Adipose tissue (tissue), 3 donors: ENCODE measurements around the gene IL1RAPL1. TPM values are rescaled to one million over a fixed set of nuclear protein-coding genes. Genes with fewer than 3 reads are reported as not detected.
"Not testable (repeated sequence)": the region's sequence is repeated elsewhere in the genome, so short reads cannot be mapped to it uniquely, and the experiment has no call there.

Source experiments
- H3K27ac ChIP-seq: one replicate; pipeline ENCODE4 v1.5.1; 2013; ENCODE audit warnings: low read depth, low read length
- WGBS, 3 donors: extraction: QIAGEN DNeasy Blood & Tissue Kit; methylation state at CpG; one replicate each; pipeline ENCODE4 v1.1.7; 2013; 5-methylcytosine and 5-hydroxymethylcytosine counted together
- polyA plus RNA-seq, 3 donors: library from polyadenylated mRNA; stranded (reverse); fragments of 200-250 nt; gene quantifications; one replicate each; pipeline ENCODE4 v1.2.3, GENCODE V29; 2013
- donor health status: healthy with polysubstance abuse.
- donor health status: Bipolar disorder and iron deficiency.
- donor health status: healthy.

IL1RAPL1 gene
- polyA plus RNA-seq, 3 donors: not detected

- H3K27ac ChIP-seq: no peak overlapping the region
- WGBS, 3 donors: 42 to 86% (median 83%) methylated on average over 2 of the region's 2 CpGs
These were observed 694.0 kb downstream of the IL1RAPL1 start for GRCh38 chrX:29281078-29281742.

- no peak overlapping the region for H3K27ac ChIP-seq
- WGBS, 3 donors: 55 to 86% (median 70%) methylated on average over 2 of the region's 2 CpGs
These were observed 698.4 kb downstream of the IL1RAPL1 start for GRCh38 chrX:29285664-29286063.

GRCh38 chrX:29295987-29296680 lies 708.9 kb downstream of the IL1RAPL1 start:
- WGBS, 3 donors: 76 to 93% (median 88%) methylated on average over 1 of the region's 1 CpG
- H3K27ac ChIP-seq: no peak overlapping the region

GRCh38 chrX:29297171-29297800 lies 710.0 kb downstream of the IL1RAPL1 start:
- WGBS, 3 donors: 30 to 56% (median 55%) methylated on average over 4 of the region's 4 CpGs
- H3K27ac ChIP-seq: no peak overlapping the region

- H3K27ac ChIP-seq: no peak overlapping the region
- WGBS, 3 donors: 38 to 62% (median 62%) methylated on average over 2 of the region's 2 CpGs
These were observed 712.4 kb downstream of the IL1RAPL1 start for GRCh38 chrX:29299684-29300083.

- WGBS, 3 donors: 38 to 65% (median 43%) methylated on average over 4 of the region's 4 CpGs
- no peak overlapping the region for H3K27ac ChIP-seq
These were observed 721.5 kb downstream of the IL1RAPL1 start for GRCh38 chrX:29308726-29309125.

- H3K27ac ChIP-seq: no peak overlapping the region
- 40 to 70% (median 50%) methylated on average over 3 of the region's 3 CpGs for WGBS, 3 donors
These were observed 728.7 kb downstream of the IL1RAPL1 start for GRCh38 chrX:29315931-29316330.

GRCh38 chrX:29318012-29318411 lies 730.8 kb downstream of the IL1RAPL1 start:
- WGBS, 3 donors: 61 to 89% (median 68%) methylated on average over 1 of the region's 1 CpG
- H3K27ac ChIP-seq: no peak overlapping the region

- not testable (repeated sequence) for H3K27ac ChIP-seq
- WGBS, 3 donors: 75 to 89% (median 78%) methylated on average over 1 to 3 of the region's 3 CpGs
These were observed 745.2 kb downstream of the IL1RAPL1 start for GRCh38 chrX:29332429-29332828.

- 96% methylated on average over 9 to 10 of the region's 27 CpGs; no CpG with 5 or more reads in 1 of the 3 donors for WGBS, 3 donors
- not testable (repeated sequence) for H3K27ac ChIP-seq
These were observed 745.8 kb downstream of the IL1RAPL1 start for GRCh38 chrX:29333091-29333490.

GRCh38 chrX:29348288-29348687 lies 761.0 kb downstream of the IL1RAPL1 start:
- H3K27ac ChIP-seq: no peak overlapping the region

GRCh38 chrX:29359276-29359675 lies 772.0 kb downstream of the IL1RAPL1 start:
- H3K27ac ChIP-seq: no peak overlapping the region
- 79 to 100% (median 84%) methylated on average over 1 of the region's 1 CpG for WGBS, 3 donors

- H3K27ac ChIP-seq: not testable (repeated sequence)
These were observed 787.5 kb downstream of the IL1RAPL1 start for GRCh38 chrX:29374765-29375164.

GRCh38 chrX:29376584-29376983 lies 789.3 kb downstream of the IL1RAPL1 start:
- no peak overlapping the region for H3K27ac ChIP-seq
- WGBS, 3 donors: 50 to 73% (median 71%) methylated on average over 1 of the region's 1 CpG

GRCh38 chrX:29382811-29383210 lies 795.6 kb downstream of the IL1RAPL1 start:
- H3K27ac ChIP-seq: no peak overlapping the region

GRCh38 chrX:29388509-29388908 lies 801.3 kb downstream of the IL1RAPL1 start:
- no peak overlapping the region for H3K27ac ChIP-seq

GRCh38 chrX:29397506-29397905 lies 810.3 kb downstream of the IL1RAPL1 start:
- H3K27ac ChIP-seq: no peak overlapping the region

More at GRCh38 chrX:29388509-29388908, 801.3 kb downstream of the IL1RAPL1 start:
- WGBS, 3 donors: 63 to 87% (median 76%) methylated on average over 1 of the region's 1 CpG

- 79 to 97% (median 89%) methylated on average over 4 of the region's 4 CpGs for WGBS, 3 donors
- H3K27ac ChIP-seq: no peak overlapping the region
These were observed 820.1 kb downstream of the IL1RAPL1 start for GRCh38 chrX:29407357-29407756.

- H3K27ac ChIP-seq: no peak overlapping the region
- 20 to 44% (median 25%) methylated on average over 2 of the region's 2 CpGs for WGBS, 3 donors
These were observed 832.7 kb downstream of the IL1RAPL1 start for GRCh38 chrX:29419774-29420553.
